Kidney (tissue), 14 donors: ENCODE results near the gene CUEDC2. TPM values are rescaled to one million over a fixed set of nuclear protein-coding genes. Genes with fewer than 3 reads are reported as not detected.

Experiments used
- DNase-seq, 5 donors: peaks; one replicate each; pipeline ENCODE4 v3.0.0-alpha.2; 2013 to 2020
- FAIRE-seq: peaks from 2 replicates; lab custom pipeline; 2012; peaks lifted over from hg19 to GRCh38; lab: Jason Lieb, UNC
- H3K27ac ChIP-seq, 2 donors: one replicate each; pipeline ENCODE4 v1.7.0; 2013; ENCODE audit warnings: low read depth in 2 of 2, low read length in 2 of 2, inconsistent platforms in 1 of 2
- H3K27me3 ChIP-seq: one replicate; pipeline ENCODE4 v1.7.1; 2013; ENCODE audit warnings: low read length, inconsistent platforms; ENCODE audit not compliant: control insufficient read depth, insufficient read depth
- H3K36me3 ChIP-seq, 3 donors: one replicate each; pipeline versions ENCODE4 v1.7.0 to v1.7.1; 2013; ENCODE audit warnings: low read length in 3 of 3, control low read depth in 1 of 3, inconsistent platforms in 1 of 3; ENCODE audit not compliant: insufficient read depth in 3 of 3, control insufficient read depth in 2 of 3
- H3K4me1 ChIP-seq, 3 donors: one replicate each; pipeline versions ENCODE4 v1.7.0 to v1.7.1; 2013; ENCODE audit warnings: low read length in 3 of 3, inconsistent platforms in 1 of 3, low read depth in 1 of 3; ENCODE audit not compliant: control insufficient read depth in 2 of 3, insufficient read depth in 2 of 3
- H3K4me3 ChIP-seq, 3 donors: one replicate each; pipeline versions ENCODE4 v1.7.0 to v1.8.1; 2013; ENCODE audit warnings: low read length in 3 of 3, control low read depth in 1 of 3, inconsistent platforms in 1 of 3
- H3K9ac ChIP-seq, 3 donors: one replicate each; pipeline versions ENCODE4 v1.7.0 to v1.7.1; 2013; ENCODE audit warnings: low read length in 3 of 3, control low read depth in 1 of 3, inconsistent platforms in 1 of 3
- H3K9me3 ChIP-seq, 3 donors: one replicate each; pipeline versions ENCODE4 v1.7.0 to v1.7.1; 2013; ENCODE audit warnings: low read length in 3 of 3, control low read depth in 1 of 3, inconsistent platforms in 1 of 3; ENCODE audit not compliant: control insufficient read depth in 2 of 3, insufficient read depth in 1 of 3
- intact Hi-C: fragments of 100-400 bp; cut with DNase I; formaldehyde crosslinking; loops from one replicate; pipeline ENCODE4 v1.11.1; 2022
- polyA plus RNA-seq: library from polyadenylated mRNA; stranded (reverse); fragments of 350-450 nt; fragmentation: Illumina TruSeq; extraction: RNeasy Lipid Tissue Mini Kit (QIAGEN cat#74804); gene quantifications from one replicate; pipeline ENCODE4 v1.2.3, GENCODE V29; 2014; ENCODE audit warnings: low read depth, low replicate concordance; ENCODE audit not compliant: insufficient read depth
- total RNA-seq: library from RNA; stranded (reverse); fragmentation: NEBNext Ultra II Directional; extraction: Animal tissue kit (Norgen Biotek cat#: 25700); gene quantifications from one replicate; pipeline ENCODE4 v1.2.1, GENCODE V29; 2021
- TF ChIP-seq, protein P1 (sequence below): IDR thresholded peaks from 3 replicates; pipeline ENCODE4 v1.5.1; 2012; ENCODE audit warnings: mild to moderate bottlenecking, moderate library complexity, borderline replicate concordance; ENCODE audit not compliant: insufficient read depth; ENCODE audit errors: extremely low read depth
- donor health status: control.
- donor health status: control.
- donor health status: control.
- donor health status: control.
- donor health status: control.
- donor health status: DM: yes; HTN: yes; CAD: no.
- donor health status: Normal renal cell carcinoma (clear cell type).

The CUEDC2 gene
- total and polyA plus RNA-seq, 2 donors from 2014 or later, result 50.9 to 117 TPM

DNA sequence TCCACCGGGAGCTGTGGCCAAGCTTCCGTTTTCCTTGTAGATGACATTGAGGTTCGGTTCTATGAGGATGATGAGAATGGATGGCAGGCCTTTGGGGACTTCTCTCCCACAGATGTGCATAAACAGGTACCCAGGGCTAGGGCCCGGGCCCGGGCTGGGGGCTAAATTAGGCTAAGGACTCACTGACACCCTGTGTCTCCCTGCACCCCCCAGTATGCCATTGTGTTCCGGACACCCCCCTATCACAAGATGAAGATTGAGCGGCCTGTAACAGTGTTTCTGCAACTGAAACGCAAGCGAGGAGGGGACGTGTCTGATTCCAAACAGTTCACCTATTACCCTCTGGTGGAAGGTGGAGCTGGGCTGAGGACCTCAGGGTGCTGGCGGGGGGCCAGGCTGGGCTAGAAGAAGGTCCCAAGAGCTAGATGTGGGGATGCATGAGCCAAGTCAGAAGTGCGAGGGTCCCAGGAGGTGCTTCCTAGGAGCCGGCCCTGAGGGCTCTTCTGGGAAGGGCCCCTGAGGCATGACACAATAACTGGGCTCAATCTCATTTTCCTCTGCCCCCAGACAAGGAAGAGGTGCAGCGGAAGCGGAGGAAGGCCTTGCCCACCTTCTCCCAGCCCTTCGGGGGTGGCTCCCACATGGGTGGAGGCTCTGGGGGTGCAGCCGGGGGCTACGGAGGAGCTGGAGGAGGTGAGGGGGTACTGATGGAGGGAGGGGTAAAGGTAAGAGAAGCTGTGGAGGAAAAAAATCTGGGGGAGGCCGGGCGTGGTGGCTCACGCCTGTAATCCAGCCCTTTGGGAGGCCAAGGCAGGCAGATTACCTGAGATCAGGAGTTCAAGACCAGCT lies 34.0 kb downstream of the CUEDC2 start:
- H3K9me3 ChIP-seq, result no peaks in the 10 kb centered on the region
- H3K9ac ChIP-seq, result no peak overlapping the region
- intact Hi-C loops, result no loop called here
- peaks cover 0 to 14% (median 13%) of the 10 kb centered on the region in 3 donors for H3K4me1 ChIP-seq
- H3K36me3 ChIP-seq, result peaks cover 0 to 5% (median 0%) of the 10 kb centered on the region in 3 donors
- FAIRE-seq, result no peak
- TF ChIP-seq, protein P1, sequence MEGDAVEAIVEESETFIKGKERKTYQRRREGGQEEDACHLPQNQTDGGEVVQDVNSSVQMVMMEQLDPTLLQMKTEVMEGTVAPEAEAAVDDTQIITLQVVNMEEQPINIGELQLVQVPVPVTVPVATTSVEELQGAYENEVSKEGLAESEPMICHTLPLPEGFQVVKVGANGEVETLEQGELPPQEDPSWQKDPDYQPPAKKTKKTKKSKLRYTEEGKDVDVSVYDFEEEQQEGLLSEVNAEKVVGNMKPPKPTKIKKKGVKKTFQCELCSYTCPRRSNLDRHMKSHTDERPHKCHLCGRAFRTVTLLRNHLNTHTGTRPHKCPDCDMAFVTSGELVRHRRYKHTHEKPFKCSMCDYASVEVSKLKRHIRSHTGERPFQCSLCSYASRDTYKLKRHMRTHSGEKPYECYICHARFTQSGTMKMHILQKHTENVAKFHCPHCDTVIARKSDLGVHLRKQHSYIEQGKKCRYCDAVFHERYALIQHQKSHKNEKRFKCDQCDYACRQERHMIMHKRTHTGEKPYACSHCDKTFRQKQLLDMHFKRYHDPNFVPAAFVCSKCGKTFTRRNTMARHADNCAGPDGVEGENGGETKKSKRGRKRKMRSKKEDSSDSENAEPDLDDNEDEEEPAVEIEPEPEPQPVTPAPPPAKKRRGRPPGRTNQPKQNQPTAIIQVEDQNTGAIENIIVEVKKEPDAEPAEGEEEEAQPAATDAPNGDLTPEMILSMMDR, result no peak
- peak in 1 of 5 donors; percentile 71 for DNase-seq
- H3K27me3 ChIP-seq, result no peaks in the 10 kb centered on the region
- H3K4me3 ChIP-seq, result no peak overlapping the region
- no peak overlapping the region for H3K27ac ChIP-seq

DNA sequence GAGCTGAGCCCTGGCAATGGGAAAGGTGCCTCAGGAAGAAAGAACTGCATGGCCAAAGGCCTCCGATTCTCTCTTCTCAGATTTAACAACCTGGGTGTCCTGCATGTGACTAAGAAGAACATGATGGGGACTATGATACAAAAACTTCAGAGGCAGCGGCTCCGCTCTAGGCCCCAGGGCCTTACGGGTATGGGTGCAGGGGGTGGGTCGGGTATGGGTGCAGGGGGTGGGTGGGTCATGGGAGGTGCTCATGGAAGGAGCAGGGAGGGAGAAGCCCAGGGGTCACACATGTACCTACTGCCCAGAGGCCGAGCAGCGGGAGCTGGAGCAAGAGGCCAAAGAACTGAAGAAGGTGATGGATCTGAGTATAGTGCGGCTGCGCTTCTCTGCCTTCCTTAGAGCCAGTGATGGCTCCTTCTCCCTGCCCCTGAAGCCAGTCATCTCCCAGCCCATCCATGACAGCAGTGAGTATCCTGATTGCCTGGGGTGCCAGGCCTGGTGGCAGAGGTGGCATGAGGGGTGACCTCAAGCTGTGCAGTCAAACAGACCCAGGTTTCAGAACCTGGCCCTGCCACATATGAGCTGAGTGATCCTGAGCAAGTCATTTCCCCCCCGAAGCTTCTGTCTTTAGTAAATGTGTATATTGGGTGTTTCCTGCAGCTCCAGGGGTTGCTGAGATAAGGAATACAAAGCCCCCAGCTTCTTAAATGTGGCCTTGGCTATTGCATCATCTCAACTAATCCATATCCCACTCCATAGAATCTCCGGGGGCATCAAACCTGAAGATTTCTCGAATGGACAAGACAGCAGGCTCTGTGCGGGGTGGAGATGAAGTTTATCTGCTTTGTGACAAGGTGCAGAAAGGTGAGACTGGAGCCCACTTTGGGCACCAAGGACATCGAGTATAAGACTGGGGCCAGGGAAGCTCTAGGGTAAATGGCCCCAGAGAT lies 34.9 kb downstream of the CUEDC2 start:
- FAIRE-seq (no peak), DNase-seq (peak in 1 of 5 donors; percentile 38)
- intact Hi-C loops, result no loop called here
- peaks cover 0 to 5% (median 0%) of the 10 kb centered on the region in 3 donors for H3K36me3 ChIP-seq
- no peaks in the 10 kb centered on the region for H3K27me3 ChIP-seq
- peaks cover 0 to 16% (median 13%) of the 10 kb centered on the region in 3 donors for H3K4me1 ChIP-seq
- no peaks in the 10 kb centered on the region for H3K9me3 ChIP-seq
- no peak overlapping the region for H3K27ac ChIP-seq
- no peak overlapping the region for H3K4me3 ChIP-seq
- peak overlapping the region in 1 of 3 donors; percentile 23 for H3K9ac ChIP-seq
- TF ChIP-seq, protein P1, result no peak

DNA sequence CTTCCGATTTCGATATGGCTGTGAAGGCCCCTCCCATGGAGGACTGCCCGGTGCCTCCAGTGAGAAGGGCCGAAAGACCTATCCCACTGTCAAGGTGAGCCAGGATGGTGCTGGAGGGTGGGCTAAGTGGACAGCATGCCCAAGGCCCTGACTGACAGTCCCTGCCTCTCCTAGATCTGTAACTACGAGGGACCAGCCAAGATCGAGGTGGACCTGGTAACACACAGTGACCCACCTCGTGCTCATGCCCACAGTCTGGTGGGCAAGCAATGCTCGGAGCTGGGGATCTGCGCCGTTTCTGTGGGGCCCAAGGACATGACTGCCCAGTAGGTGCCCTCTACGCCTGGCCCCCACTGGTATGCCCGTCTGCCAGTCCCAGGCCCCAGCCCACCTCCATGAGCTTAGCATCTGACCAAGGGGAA lies 35.6 kb downstream of the CUEDC2 start:
- peaks cover 0 to 16% (median 13%) of the 10 kb centered on the region in 3 donors for H3K4me1 ChIP-seq
- no peaks in the 10 kb centered on the region for H3K9me3 ChIP-seq
- H3K36me3 ChIP-seq, result peaks cover 0 to 5% (median 0%) of the 10 kb centered on the region in 3 donors
- TF ChIP-seq, protein P1, result no peak
- intact Hi-C loops, result no loop called here
- H3K4me3 ChIP-seq, result peak overlapping the region in 2 of 3 donors; percentile 67 to 79
- peak overlapping the region; percentile 87 to 97 for H3K27ac ChIP-seq
- peak overlapping the region in 1 of 3 donors; percentile 97 for H3K9ac ChIP-seq
- peak in 1 of 5 donors; percentile 50 for DNase-seq
- H3K27me3 ChIP-seq, result no peaks in the 10 kb centered on the region
- no peak for FAIRE-seq
